Raji (cell line): ENCODE data around the gene PTPRM.

Source experiments
- POLR2A ChIP-seq: IDR thresholded peaks from 2 replicates; pipeline ENCODE4 v1.6.1; 2011; ENCODE audit warnings: low read depth, low read length, control low read depth; ENCODE audit not compliant: insufficient read depth

The PTPRM gene

DNA sequence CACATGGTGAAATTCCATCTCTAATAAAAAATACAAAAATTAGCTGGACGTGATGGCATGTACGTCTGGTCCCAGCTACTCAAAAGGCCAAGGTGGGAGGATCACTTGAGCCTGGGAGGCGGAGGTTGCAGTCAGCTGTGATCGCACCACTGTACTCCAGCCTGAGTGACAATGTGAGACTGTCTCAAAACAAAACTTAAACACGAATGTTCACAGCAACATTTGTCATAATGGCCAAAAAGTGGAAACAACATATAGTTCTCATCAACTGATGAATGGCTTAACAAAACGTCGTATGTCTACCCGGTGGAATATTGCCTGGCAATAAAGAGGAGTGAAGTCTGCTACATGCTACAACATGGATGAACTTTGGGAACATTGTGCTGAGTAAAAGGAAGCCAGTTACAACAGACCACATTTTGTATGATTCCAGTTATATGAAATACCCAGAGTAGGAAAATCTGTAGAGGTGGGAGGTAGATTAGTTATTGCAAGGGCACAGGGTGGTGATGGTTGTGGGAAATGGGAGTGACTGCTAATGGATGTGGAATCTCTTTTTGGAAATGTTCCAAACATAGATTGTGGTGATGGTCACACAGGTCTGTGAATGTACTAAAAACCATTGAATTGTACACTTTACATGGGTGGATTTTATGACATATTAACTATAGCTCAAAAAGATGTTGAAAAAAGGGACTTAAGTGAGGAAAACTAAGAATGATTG, 478.2 kb downstream of the PTPRM start:
- no peak for TF ChIP-seq POLR2A

DNA sequence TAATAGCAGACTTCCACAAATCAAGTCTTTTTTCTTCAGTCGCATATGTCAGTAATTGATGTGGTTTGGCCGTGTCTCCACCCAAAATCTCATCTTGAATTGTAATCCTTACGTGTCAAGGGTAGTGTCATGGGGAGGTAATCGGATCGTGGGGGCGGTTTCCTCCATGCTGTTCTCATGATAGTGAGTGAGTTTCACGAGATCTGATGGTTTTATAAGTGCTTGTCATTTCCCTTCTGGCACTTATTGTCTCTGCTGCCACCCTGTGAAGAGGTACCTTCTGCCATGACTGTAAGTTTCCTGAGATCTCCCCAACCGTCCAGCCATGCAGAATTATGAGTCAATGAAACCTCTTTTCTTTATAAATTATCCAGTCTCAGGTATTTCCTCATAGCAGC, 478.8 kb downstream of the PTPRM start:
- no peak for TF ChIP-seq POLR2A

DNA sequence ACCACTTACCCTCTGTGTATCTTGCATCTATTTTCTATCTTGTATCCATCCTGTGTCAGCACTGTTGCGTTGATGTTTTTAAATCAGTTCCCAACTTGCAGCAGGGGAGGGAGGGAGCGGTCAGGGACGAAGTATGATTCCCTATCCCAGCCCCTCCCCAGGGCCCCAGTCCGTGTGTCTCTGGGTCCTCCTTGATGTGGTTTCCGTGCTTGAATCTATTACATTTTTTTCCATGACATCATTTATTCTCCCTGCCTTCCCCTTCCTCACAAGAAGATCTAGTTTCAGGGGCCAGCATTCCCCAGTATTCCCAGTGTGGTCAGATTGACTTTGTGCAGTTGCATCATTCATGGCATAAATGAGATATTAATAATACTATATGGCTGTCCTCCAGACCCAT, 479.3 kb downstream of the PTPRM start:
- TF ChIP-seq POLR2A, result no peak

DNA sequence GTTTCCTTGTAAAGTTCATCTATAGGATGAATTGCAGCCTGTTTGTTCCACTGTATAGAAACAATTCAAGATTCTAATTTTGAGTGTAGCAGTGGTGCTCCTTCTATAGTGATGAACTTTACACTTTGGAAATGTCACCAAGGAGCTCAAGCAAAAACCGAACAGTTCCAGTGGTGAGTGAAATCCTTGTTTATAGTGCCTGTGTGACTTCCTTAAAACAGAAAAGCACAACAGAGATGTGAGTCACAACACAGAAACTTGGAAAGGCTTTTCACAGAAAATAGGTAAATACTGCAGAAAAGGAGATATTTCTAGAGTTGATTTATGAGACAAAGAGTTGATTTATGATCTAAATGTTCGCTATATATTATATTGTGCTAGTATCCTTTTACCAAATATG, 482.0 kb downstream of the PTPRM start:
- no peak for TF ChIP-seq POLR2A

DNA sequence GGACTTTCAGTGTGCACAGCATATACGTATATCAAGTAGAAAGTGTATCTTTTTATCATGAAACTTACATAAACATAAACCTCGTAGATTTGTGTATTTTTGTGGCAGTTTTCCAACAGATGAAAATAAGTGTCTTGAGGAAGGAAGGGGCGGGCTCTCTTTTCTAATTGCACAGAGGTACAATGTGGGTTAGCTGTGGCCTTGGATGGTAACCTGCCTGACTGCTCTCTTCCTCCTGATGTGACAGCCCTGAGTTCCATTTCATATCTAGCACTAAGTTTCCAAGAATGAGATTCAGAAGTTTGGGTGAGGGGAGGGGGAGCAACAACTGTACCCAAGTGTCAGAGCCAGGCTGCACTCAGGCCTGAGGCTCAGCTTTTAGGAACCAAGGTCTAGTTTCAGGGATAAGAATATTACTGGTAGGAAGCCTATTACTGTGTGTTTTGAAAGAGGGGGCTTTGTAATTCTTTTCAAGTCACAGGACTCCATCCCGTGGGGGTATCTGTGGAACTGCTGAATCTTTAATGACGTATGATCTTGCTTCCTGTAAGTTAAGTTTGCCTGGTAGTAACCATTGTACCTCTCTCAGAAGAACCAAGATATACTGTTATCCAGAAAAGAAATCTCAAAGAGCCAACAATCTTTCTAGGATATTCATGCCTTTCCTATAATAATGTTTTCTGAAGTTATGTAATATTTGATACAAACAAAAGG, 483.7 kb downstream of the PTPRM start:
- TF ChIP-seq POLR2A, result no peak

DNA sequence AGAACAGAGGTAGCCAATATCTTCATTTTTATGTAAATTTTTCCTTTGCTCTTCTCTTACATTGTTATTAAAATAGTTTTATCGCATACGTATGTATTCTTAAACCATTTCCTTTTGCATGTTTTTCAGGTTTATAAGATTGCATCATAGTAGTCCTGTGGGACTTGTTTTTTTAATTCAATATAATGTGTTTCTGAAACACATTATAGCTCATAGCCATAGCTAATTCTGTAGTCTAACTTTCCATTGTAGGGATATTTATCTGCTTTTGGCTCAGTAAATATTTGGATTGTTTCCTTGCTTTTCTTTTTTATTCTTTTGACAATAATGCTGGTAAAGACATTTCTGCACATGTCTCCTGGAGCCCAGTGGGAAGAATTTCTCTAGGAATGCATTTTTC, 484.3 kb downstream of the PTPRM start:
- TF ChIP-seq POLR2A, result no peak

DNA sequence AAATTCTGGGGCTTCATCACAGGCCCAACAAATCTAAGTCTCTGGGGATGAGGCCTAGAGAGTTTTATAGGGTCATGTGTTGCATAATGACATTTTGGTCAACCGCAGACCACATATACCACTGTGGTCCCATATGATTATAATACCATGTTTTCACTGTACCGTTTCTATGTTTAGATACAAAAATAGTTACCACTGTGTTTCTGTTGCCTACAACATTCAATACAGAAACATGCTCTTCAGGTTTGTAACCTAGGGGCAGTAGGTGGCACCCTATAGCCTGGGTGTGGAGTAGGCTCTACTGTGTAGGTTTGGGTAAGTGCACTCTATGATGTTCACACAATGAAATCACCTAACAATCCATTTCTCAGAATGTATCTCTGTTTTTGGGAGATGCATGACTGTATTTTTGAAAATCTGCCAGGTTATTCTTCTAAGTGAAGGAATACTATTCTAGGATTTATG, 485.2 kb downstream of the PTPRM start:
- TF ChIP-seq POLR2A, result no peak

DNA sequence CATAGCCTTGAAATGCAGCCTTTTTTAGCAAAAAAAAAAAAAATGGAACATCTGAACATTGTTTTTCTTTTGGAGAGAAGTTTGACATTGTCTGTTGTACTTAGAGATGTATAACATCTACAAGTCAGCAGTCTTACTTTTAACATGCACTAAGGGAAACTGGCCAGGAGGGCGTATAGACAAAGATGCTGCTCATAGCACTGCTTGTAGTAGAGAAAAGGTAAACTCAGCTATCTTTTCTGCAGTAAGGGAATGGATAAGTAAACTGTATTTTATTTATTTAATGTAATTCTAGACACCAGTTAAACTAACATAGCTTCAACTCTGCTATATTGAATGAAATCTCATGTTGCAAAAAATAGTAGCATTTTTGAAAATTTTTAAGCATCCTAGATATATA, 489.6 kb downstream of the PTPRM start:
- no peak for TF ChIP-seq POLR2A

DNA sequence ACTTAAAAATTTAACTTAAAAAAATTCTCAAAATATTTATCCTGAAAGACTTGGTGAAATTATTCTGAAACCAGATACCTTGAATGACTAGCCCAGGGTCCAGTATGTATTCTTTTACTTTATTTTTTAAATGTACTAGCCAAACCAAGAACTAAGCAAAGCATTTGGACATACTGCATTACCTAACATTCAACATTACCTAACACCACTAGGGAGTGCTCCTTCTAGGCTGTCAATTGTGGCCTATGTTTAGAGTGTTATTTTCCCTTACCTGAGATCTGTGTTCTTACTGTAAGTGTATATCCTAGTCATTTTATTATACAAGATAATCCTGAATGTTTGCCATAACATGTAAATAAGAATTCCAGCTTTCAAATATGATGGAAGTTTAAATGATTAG, 496.6 kb downstream of the PTPRM start:
- TF ChIP-seq POLR2A, result no peak

DNA sequence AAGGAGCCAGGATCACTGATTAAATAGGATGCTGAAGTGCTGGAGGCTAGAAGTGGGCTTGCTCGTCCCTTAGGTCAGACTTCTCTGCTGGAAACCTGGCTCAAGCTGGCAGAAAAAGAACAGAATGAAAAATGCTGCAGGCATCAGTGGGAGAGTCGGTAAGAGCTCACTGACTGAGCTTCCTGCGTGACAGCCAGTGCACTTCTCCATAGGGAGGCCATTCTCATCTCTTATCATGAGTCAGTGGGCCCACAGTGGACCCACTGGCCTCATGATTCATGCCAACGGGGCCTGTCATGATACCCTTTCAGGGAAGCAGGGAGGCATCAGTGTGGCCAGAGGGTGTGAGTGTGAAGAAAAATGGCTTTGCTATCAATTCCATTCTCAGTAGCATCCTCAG, 498.2 kb downstream of the PTPRM start:
- TF ChIP-seq POLR2A, result no peak

DNA sequence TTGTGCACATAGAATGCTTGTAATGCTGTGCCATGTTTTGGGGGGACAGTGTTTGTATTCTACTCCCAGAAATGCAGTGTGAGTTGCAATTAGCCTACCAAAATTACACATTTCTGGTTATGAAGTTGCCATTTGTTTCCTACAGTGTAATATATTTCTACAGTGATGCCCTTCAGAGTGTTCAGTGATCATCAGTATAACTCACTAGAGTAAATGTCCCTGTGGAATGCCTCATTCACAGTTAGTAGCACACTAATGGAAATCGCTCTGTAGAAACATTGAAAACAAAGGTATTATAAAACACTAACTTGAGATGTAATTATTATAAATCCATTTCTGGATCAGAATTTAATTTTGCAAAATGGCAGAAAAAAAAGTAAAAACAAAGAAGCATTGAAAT, 498.7 kb downstream of the PTPRM start:
- no peak for TF ChIP-seq POLR2A

DNA sequence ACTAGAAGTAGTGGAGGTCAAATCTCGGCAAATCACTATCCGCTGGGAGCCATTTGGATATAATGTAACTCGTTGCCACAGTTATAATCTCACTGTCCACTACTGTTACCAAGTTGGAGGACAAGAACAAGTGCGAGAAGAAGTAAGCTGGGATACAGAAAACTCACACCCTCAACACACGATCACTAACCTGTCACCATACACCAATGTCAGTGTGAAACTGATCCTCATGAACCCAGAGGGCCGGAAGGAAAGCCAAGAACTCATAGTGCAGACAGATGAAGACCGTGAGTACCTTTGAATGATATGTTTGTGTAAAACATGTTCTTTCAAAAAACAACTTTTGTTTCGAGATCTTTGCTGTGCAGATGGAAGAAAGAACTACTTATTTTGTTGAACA, 502.6 kb downstream of the PTPRM start:
- TF ChIP-seq POLR2A, result no peak

DNA sequence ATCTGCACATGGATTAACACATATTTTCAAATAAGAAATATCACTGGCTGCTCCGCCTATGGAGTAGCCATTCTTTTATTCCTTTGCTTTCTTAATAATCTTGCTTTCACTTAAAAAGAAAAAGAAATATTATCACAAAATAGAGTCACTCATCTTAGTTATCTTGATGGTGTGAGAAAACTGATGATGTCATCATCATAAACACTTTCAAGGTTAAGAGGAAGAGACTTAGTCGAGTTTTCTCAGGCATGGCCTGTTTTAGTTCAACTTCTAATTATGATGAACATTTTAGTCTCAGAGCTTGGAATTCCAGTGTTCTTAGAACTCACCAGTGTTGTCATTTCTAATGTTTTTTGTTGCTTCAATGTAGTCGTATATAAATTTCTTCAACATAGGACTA, 506.1 kb downstream of the PTPRM start:
- TF ChIP-seq POLR2A, result no peak

DNA sequence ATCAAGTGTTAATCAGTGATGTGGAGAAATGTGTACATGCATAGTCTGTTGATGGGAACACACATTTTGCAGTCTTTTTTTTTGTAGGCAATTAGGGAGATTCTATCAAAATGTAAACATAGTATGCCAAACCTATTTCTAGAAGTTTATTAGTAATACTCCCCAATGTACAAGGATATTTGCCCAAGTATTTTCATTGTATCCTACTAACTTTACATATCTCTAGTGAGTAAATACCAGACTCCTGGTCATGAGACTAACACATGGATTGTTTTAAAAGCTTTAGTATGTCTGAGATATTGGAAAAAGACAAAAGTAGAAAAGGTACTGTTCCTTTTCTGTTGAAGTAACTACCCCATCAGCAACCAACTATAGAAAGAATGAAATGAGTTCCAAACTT, 513.0 kb downstream of the PTPRM start:
- no peak for TF ChIP-seq POLR2A

DNA sequence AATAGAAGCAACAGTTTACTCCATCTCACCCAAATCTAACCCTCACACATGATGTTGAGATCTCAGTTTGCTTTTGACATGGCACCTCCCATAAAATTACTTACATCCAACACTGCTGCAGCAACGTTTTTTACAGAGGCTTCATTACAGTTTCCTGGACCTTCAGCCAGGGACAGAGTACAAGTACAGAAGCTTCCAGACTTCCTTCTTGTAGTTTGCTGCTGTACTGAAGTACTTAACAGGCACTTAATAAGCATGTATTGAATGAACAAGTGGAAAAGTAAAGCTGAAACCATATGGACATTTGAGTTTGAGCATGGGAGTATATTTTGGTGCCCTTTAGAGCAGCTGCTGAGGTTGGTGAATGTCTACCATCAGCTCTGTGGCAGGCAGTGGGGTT, 514.2 kb downstream of the PTPRM start:
- no peak for TF ChIP-seq POLR2A

DNA sequence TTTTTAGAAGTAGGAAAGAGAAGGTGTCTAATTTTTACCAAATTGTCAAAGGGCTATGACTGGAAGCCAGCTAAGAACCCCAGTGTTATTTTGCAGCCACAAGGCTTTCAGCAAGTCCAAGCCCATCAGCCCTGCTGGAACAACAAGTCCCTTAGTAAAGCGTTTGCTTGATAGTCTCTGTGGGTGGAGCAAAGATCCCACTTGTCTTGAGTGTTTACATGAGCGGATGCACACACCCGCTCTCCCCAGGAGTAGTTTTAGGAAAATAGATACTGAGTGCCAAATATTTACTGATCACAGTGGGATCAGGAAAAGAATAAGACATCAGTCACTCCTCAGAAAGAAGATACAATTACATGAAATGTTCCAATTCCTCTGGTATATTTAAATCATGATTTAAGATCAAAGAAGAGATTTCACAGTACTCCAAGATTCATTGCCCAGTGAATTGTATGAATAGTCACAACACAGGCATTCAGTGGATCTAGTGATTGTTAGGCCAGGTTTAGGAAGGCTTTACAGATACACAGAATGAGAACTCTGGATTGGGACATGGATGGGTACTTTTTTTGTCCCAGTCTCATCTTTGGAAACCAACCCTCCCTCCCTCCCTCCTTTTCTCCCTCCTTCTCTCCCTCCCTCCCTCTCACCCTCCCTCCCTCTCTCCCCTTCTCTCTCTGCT, 514.9 kb downstream of the PTPRM start:
- no peak for TF ChIP-seq POLR2A
